ENCODE results near the gene GNA14. TPM values are rescaled to one million over a fixed set of nuclear protein-coding genes. Genes with fewer than 3 reads are reported as not detected.
"Not testable (repeated sequence)": the region's sequence is repeated elsewhere in the genome, so short reads cannot be mapped to it uniquely, and the experiment has no call there.

GNA14 gene
- total RNA-seq, 2 experiments from 2014 or later = not detected

GRCh38 chr9:77628864-77629263 is 19.3 kb downstream of the GNA14 start:
- ChIA-PET CTCF (interaction anchor here (0.6 to 1.5 kb wide), 2 partner anchors 172 to 732 kb away, joined by 3 to 4 read pairs; no protein-coding TSS in a partner anchor), POLR2A (interaction anchor here (0.6 kb wide), 1 partner anchor 440 kb away, joined by 4 read pairs; no protein-coding TSS in a partner anchor)
- H3K4me1 Mint-ChIP-seq (ENCODE audit: low read depth); H3K27ac Mint-ChIP-seq; DNase-seq; H3K36me3 Mint-ChIP-seq (ENCODE audit: low read depth); ATAC-seq; H3K4me3 Mint-ChIP-seq; H3K9me3 Mint-ChIP-seq (ENCODE audit: insufficient read depth); H3K27me3 Mint-ChIP-seq (ENCODE audit: low read depth): not testable (repeated sequence)

- CTCF ChIA-PET = no interaction called here
- DNase-seq = no peak
- Mint-ChIP-seq H3K9me3 (ENCODE audit: insufficient read depth) (no peaks in the 10 kb centered on the region), H3K4me3 (no peak overlapping the region), H3K4me1 (ENCODE audit: low read depth) (no peaks in the 10 kb centered on the region), H3K27me3 (ENCODE audit: low read depth) (no peaks in the 10 kb centered on the region), H3K36me3 (ENCODE audit: low read depth) (no peaks in the 10 kb centered on the region), H3K27ac (no peak overlapping the region)
- ATAC-seq = no peak
- POLR2A ChIA-PET = no interaction called here
Observed at GRCh38 chr9:77616191-77616590, 31.9 kb downstream of the GNA14 start.

- Mint-ChIP-seq H3K27me3 (ENCODE audit: low read depth) (no peaks in the 10 kb centered on the region), H3K9me3 (ENCODE audit: insufficient read depth) (no peaks in the 10 kb centered on the region), H3K4me3 (no peak overlapping the region), H3K36me3 (ENCODE audit: low read depth) (no peaks in the 10 kb centered on the region), H3K4me1 (ENCODE audit: low read depth) (no peaks in the 10 kb centered on the region), H3K27ac (no peak overlapping the region)
- DNase-seq = no peak
- ATAC-seq = no peak
- POLR2A ChIA-PET = no interaction called here
- CTCF ChIA-PET = no interaction called here
Observed at GRCh38 chr9:77614645-77615044, 33.5 kb downstream of the GNA14 start.

- Mint-ChIP-seq H3K4me1 (ENCODE audit: low read depth) (no peaks in the 10 kb centered on the region), H3K36me3 (ENCODE audit: low read depth) (no peaks in the 10 kb centered on the region), H3K9me3 (ENCODE audit: insufficient read depth) (no peaks in the 10 kb centered on the region), H3K27ac (no peak overlapping the region), H3K4me3 (no peak overlapping the region), H3K27me3 (ENCODE audit: low read depth) (peaks cover 6% of the 10 kb centered on the region)
- POLR2A ChIA-PET = no interaction called here
- DNase-seq = no peak
- CTCF ChIA-PET = no interaction called here
- ATAC-seq = no peak
Observed at GRCh38 chr9:77606526-77606925, 41.6 kb downstream of the GNA14 start.

- Mint-ChIP-seq H3K27me3 (ENCODE audit: low read depth) (peaks cover 6% of the 10 kb centered on the region), H3K4me1 (ENCODE audit: low read depth) (no peaks in the 10 kb centered on the region), H3K36me3 (ENCODE audit: low read depth) (no peaks in the 10 kb centered on the region), H3K9me3 (ENCODE audit: insufficient read depth) (no peaks in the 10 kb centered on the region), H3K27ac (no peak overlapping the region), H3K4me3 (no peak overlapping the region)
- POLR2A ChIA-PET = no interaction called here
- ATAC-seq (no peak), DNase-seq (no peak)
- CTCF ChIA-PET = no interaction called here
Observed at GRCh38 chr9:77605449-77606220, 42.5 kb downstream of the GNA14 start.

- Mint-ChIP-seq H3K27ac (no peak overlapping the region), H3K9me3 (ENCODE audit: insufficient read depth) (no peaks in the 10 kb centered on the region), H3K4me1 (ENCODE audit: low read depth) (no peaks in the 10 kb centered on the region), H3K27me3 (ENCODE audit: low read depth) (peaks cover 5% of the 10 kb centered on the region), H3K36me3 (ENCODE audit: low read depth) (no peaks in the 10 kb centered on the region), H3K4me3 (no peak overlapping the region)
- ChIA-PET POLR2A (no interaction called here), CTCF (no interaction called here)
- no peak for DNase-seq
- ATAC-seq = no peak
Observed at GRCh38 chr9:77604316-77604715, 43.8 kb downstream of the GNA14 start.

GRCh38 chr9:77602852-77603251 is 45.3 kb downstream of the GNA14 start:
- CTCF ChIA-PET = no interaction called here
- Mint-ChIP-seq H3K27me3 (ENCODE audit: low read depth) (no peaks in the 10 kb centered on the region), H3K4me3 (no peak overlapping the region), H3K36me3 (ENCODE audit: low read depth) (no peaks in the 10 kb centered on the region), H3K4me1 (ENCODE audit: low read depth) (no peaks in the 10 kb centered on the region), H3K27ac (no peak overlapping the region), H3K9me3 (ENCODE audit: insufficient read depth) (no peaks in the 10 kb centered on the region)
- POLR2A ChIA-PET = no interaction called here
- ATAC-seq (no peak), DNase-seq (no peak)

- H3K27ac Mint-ChIP-seq = no peak overlapping the region
Observed at GRCh38 chr9:77601476-77602099, 46.5 kb downstream of the GNA14 start.

GRCh38 chr9:77600810-77601209 is 47.3 kb downstream of the GNA14 start:
- Mint-ChIP-seq H3K36me3 (ENCODE audit: low read depth) (no peaks in the 10 kb centered on the region), H3K27ac (no peak overlapping the region)
- CTCF ChIA-PET = no interaction called here

More at GRCh38 chr9:77601476-77602099, 46.5 kb downstream of the GNA14 start:
- Mint-ChIP-seq H3K36me3 (ENCODE audit: low read depth) (no peaks in the 10 kb centered on the region), H3K4me3 (no peak overlapping the region), H3K27me3 (ENCODE audit: low read depth) (peaks cover 3% of the 10 kb centered on the region), H3K4me1 (ENCODE audit: low read depth) (no peaks in the 10 kb centered on the region), H3K9me3 (ENCODE audit: insufficient read depth) (no peaks in the 10 kb centered on the region)
- ATAC-seq (no peak), DNase-seq (no peak)
- CTCF ChIA-PET = no interaction called here
- POLR2A ChIA-PET = no interaction called here

GRCh38 chr9:77599492-77599891 is 48.6 kb downstream of the GNA14 start:
- H3K4me3 Mint-ChIP-seq = no peak overlapping the region
- POLR2A ChIA-PET = no interaction called here
- DNase-seq (no peak), ATAC-seq (no peak)
- no peaks in the 10 kb centered on the region for H3K9me3 Mint-ChIP-seq (ENCODE audit: insufficient read depth)
- no peaks in the 10 kb centered on the region for H3K36me3 Mint-ChIP-seq (ENCODE audit: low read depth)
- H3K27ac Mint-ChIP-seq = no peak overlapping the region
- H3K27me3 Mint-ChIP-seq (ENCODE audit: low read depth) = peaks cover 5% of the 10 kb centered on the region
- CTCF ChIA-PET = no interaction called here
- H3K4me1 Mint-ChIP-seq (ENCODE audit: low read depth) = peaks cover 12% of the 10 kb centered on the region

More at GRCh38 chr9:77600810-77601209, 47.3 kb downstream of the GNA14 start:
- no peak overlapping the region for H3K4me3 Mint-ChIP-seq
- ATAC-seq (no peak), DNase-seq (no peak)
- H3K27me3 Mint-ChIP-seq (ENCODE audit: low read depth) = peaks cover 5% of the 10 kb centered on the region
- H3K9me3 Mint-ChIP-seq (ENCODE audit: insufficient read depth) = no peaks in the 10 kb centered on the region
- POLR2A ChIA-PET = no interaction called here
- H3K4me1 Mint-ChIP-seq (ENCODE audit: low read depth) = peaks cover 2% of the 10 kb centered on the region

GRCh38 chr9:77598991-77599390 is 49.1 kb downstream of the GNA14 start:
- H3K9me3 Mint-ChIP-seq (ENCODE audit: insufficient read depth) = no peaks in the 10 kb centered on the region
- H3K27ac Mint-ChIP-seq = no peak overlapping the region
- H3K36me3 Mint-ChIP-seq (ENCODE audit: low read depth) = no peaks in the 10 kb centered on the region
- ChIA-PET POLR2A (no interaction called here), CTCF (no interaction called here)
- no peak overlapping the region for H3K4me3 Mint-ChIP-seq
- no peak for ATAC-seq
- peaks cover 5% of the 10 kb centered on the region for H3K27me3 Mint-ChIP-seq (ENCODE audit: low read depth)
- no peak for DNase-seq
- peaks cover 12% of the 10 kb centered on the region for H3K4me1 Mint-ChIP-seq (ENCODE audit: low read depth)

- no peak overlapping the region for H3K27ac Mint-ChIP-seq
- H3K27me3 Mint-ChIP-seq (ENCODE audit: low read depth) = peaks cover 5% of the 10 kb centered on the region
- ATAC-seq = no peak
- no peaks in the 10 kb centered on the region for H3K9me3 Mint-ChIP-seq (ENCODE audit: insufficient read depth)
- H3K4me1 Mint-ChIP-seq (ENCODE audit: low read depth) = peaks cover 12% of the 10 kb centered on the region
- CTCF ChIA-PET = no interaction called here
- DNase-seq = no peak
- POLR2A ChIA-PET = no interaction called here
- no peak overlapping the region for H3K4me3 Mint-ChIP-seq
- no peaks in the 10 kb centered on the region for H3K36me3 Mint-ChIP-seq (ENCODE audit: low read depth)
Observed at GRCh38 chr9:77598524-77598923, 49.6 kb downstream of the GNA14 start.
